H1 (cell line): ENCODE results near the gene FIP1L1. TPM values are rescaled to one million over a fixed set of nuclear protein-coding genes. Genes with fewer than 3 reads are reported as not detected.

Source experiments
- CTCF ChIA-PET: fragments of 300-600 bp; sonication (Branson Sonifier 250); formaldehyde crosslinking; loops from one replicate; lab custom pipeline; 2021; ENCODE audit not compliant: partially characterized antibody; lab: Charles Lee
- POLR2A ChIA-PET: fragments of 300-600 bp; sonication (Branson Sonifier 250); formaldehyde crosslinking; loops from one replicate; lab custom pipeline; 2021; ENCODE audit warnings: inconsistent platforms; ENCODE audit not compliant: partially characterized antibody; lab: Charles Lee
- DNase-seq, 2 experiments: peaks; one replicate each; pipeline versions ENCODE4 v3.0.0 to v3.0.0-alpha.2; 2010 to 2022; ENCODE audit warnings: low spot score in 2 of 2, low read depth in 1 of 2, mixed read lengths in 1 of 2
- FAIRE-seq: peaks from 2 replicates; lab custom pipeline; 2011; peaks lifted over from hg19 to GRCh38; lab: Jason Lieb, UNC
- H2AFZ ChIP-seq: 2 replicates; pipeline ENCODE4 v1.8.1; 2012; ENCODE audit warnings: low read length, inconsistent platforms
- H2AK5ac ChIP-seq: 2 replicates; pipeline ENCODE4 v1.6.1; 2013; ENCODE audit warnings: low read depth, low read length
- H2BK120ac ChIP-seq: replicated peaks from 2 replicates; pipeline ENCODE3; 2013; ENCODE audit warnings: low read depth, low read length, inconsistent platforms
- H2BK12ac ChIP-seq: 2 replicates; pipeline ENCODE4 v1.6.1; 2013; ENCODE audit warnings: low read depth, low read length
- H2BK15ac ChIP-seq: 2 replicates; pipeline ENCODE4 v1.6.1; 2013; ENCODE audit warnings: low read length
- H2BK20ac ChIP-seq: 2 replicates; pipeline ENCODE4 v1.6.1; 2013; ENCODE audit warnings: low read length
- H2BK5ac ChIP-seq: 2 replicates; pipeline ENCODE4 v1.6.1; 2013; ENCODE audit warnings: low read depth, low read length
- H3K14ac ChIP-seq: 2 replicates; pipeline ENCODE4 v1.6.1; 2013; ENCODE audit warnings: inconsistent platforms; ENCODE audit not compliant: insufficient read length
- H3K18ac ChIP-seq: 2 replicates; pipeline ENCODE4 v1.6.1; 2013; ENCODE audit warnings: low read length; ENCODE audit errors: extremely low read depth
- H3K23ac ChIP-seq: 2 replicates; pipeline ENCODE4 v1.6.1; 2013; ENCODE audit warnings: inconsistent platforms; ENCODE audit not compliant: insufficient read length
- H3K23me2 ChIP-seq: 2 replicates; pipeline ENCODE4 v1.6.1; 2013; ENCODE audit warnings: low read depth, low read length
- H3K27ac ChIP-seq: 2 replicates; pipeline ENCODE4 v1.6.1; 2011; ENCODE audit warnings: low read depth, low read length, inconsistent platforms
- H3K27me3 ChIP-seq, 4 experiments: replicated peaks in 1 of 4; 1 replicate in 1 of 4; 2 replicates in 3 of 4; pipeline versions ENCODE4 v1.6.1 to v1.8.1; 2011 to 2013; ENCODE audit warnings: low read length in 3 of 4, mild to moderate bottlenecking in 3 of 4, inconsistent platforms in 2 of 4, mixed read lengths in 2 of 4, moderate library complexity in 1 of 4; ENCODE audit not compliant: control insufficient read depth in 3 of 4, insufficient read depth in 3 of 4; ENCODE audit errors: extremely low read depth in 1 of 4
- H3K36me3 ChIP-seq, 4 experiments: 2 replicates each; pipeline versions ENCODE4 v1.6.1 to v1.8.1; 2011 to 2013; ENCODE audit warnings: mild to moderate bottlenecking in 4 of 4, low read length in 3 of 4, moderate library complexity in 2 of 4, control low read depth in 1 of 4, inconsistent platforms in 1 of 4; ENCODE audit not compliant: insufficient read depth in 4 of 4, control insufficient read depth in 2 of 4
- H3K4ac ChIP-seq: replicated peaks from 2 replicates; pipeline ENCODE3; 2013; ENCODE audit warnings: low read length, low read depth, mixed read lengths, inconsistent platforms; ENCODE audit not compliant: insufficient read length
- H3K4me1 ChIP-seq, 4 experiments: replicated peaks in 1 of 4; 1 replicate in 1 of 4; 2 replicates in 3 of 4; pipeline versions ENCODE4 v1.6.1 to v1.8.1; 2011 to 2013; ENCODE audit warnings: low read length in 3 of 4, inconsistent platforms in 2 of 4, mixed read lengths in 1 of 4; ENCODE audit not compliant: insufficient read depth in 4 of 4, control insufficient read depth in 3 of 4
- H3K4me2 ChIP-seq, 2 experiments: 2 replicates each; pipeline versions ENCODE4 v1.6.1 to v1.8.1; 2011 to 2013; ENCODE audit warnings: low read depth in 2 of 2, low read length in 2 of 2, control low read depth in 1 of 2, inconsistent platforms in 1 of 2, mild to moderate bottlenecking in 1 of 2; ENCODE audit not compliant: insufficient read depth in 1 of 2
- H3K4me3 ChIP-seq, 4 experiments: fragments of 200-600, 300-600 bp in 1 of 4; sonication (generic), shearing (Covaris generic), sonication (Bioruptor Twin) in 1 of 4; 2 replicates each; pipeline versions ENCODE4 v1.5.1 to v1.8.1; 2011 to 2016; ENCODE audit warnings: low read length in 4 of 4, low read depth in 3 of 4, control low read depth in 2 of 4, inconsistent platforms in 2 of 4, mild to moderate bottlenecking in 2 of 4, mixed read lengths in 1 of 4, moderate library complexity in 1 of 4; ENCODE audit not compliant: insufficient read depth in 2 of 4; ENCODE audit errors: extremely low read depth in 1 of 4
- H3K56ac ChIP-seq: replicated peaks from 2 replicates; pipeline ENCODE3; 2013; ENCODE audit warnings: low read depth, mild to moderate bottlenecking, mixed read lengths, low read length, inconsistent platforms; ENCODE audit not compliant: insufficient read length
- H3K79me1 ChIP-seq: 2 replicates; pipeline ENCODE4 v1.6.1; 2013; ENCODE audit warnings: low read depth, low read length, control low read depth
- H3K79me2 ChIP-seq, 2 experiments: 2 replicates each; pipeline versions ENCODE4 v1.6.1 to v1.8.1; 2012 to 2013; ENCODE audit warnings: low read length in 2 of 2, mild to moderate bottlenecking in 2 of 2, inconsistent platforms in 1 of 2; ENCODE audit not compliant: insufficient read depth in 2 of 2, control insufficient read depth in 1 of 2
- H3K9ac ChIP-seq, 4 experiments: replicated peaks in 1 of 4; 1 replicate in 1 of 4; 2 replicates in 3 of 4; pipeline versions ENCODE4 v1.6.1 to v1.8.1; 2011 to 2013; ENCODE audit warnings: low read depth in 3 of 4, low read length in 3 of 4, control low read depth in 2 of 4, mild to moderate bottlenecking in 2 of 4, moderate library complexity in 2 of 4, inconsistent platforms in 1 of 4; ENCODE audit errors: extremely low read depth in 1 of 4
- H3K9me3 ChIP-seq, 2 experiments: 2 replicates each; pipeline versions ENCODE4 v1.6.1 to v1.8.1; 2012 to 2013; ENCODE audit warnings: mild to moderate bottlenecking in 2 of 2, moderate library complexity in 2 of 2, control low read depth in 1 of 2, inconsistent platforms in 1 of 2, low read depth in 1 of 2, low read length in 1 of 2, mixed read lengths in 1 of 2; ENCODE audit not compliant: insufficient read depth in 2 of 2
- H4K20me1 ChIP-seq, 2 experiments: replicated peaks in 1 of 2; 2 replicates each; pipeline versions ENCODE3 to v1.8.1; 2011 to 2013; ENCODE audit warnings: inconsistent platforms in 2 of 2, low read length in 2 of 2, mild to moderate bottlenecking in 1 of 2; ENCODE audit not compliant: insufficient read depth in 2 of 2, control insufficient read depth in 1 of 2
- H4K5ac ChIP-seq: 2 replicates; pipeline ENCODE4 v1.6.1; 2013; ENCODE audit warnings: low read length, low read depth, mixed read lengths, inconsistent platforms; ENCODE audit not compliant: insufficient read length
- H4K8ac ChIP-seq: 2 replicates; pipeline ENCODE4 v1.8.0; 2013; ENCODE audit warnings: mild to moderate bottlenecking, moderate library complexity, low read length, inconsistent platforms; ENCODE audit not compliant: insufficient read depth; ENCODE audit errors: extremely low read depth
- H4K91ac ChIP-seq: replicated peaks from 2 replicates; pipeline ENCODE3; 2013; ENCODE audit warnings: low read length, mixed read lengths, inconsistent platforms; ENCODE audit not compliant: insufficient read length
- ATF2 ChIP-seq: IDR thresholded peaks from 2 replicates; pipeline ENCODE4 v1.6.1; 2012; ENCODE audit warnings: low read length, inconsistent platforms
- ATF3 ChIP-seq: IDR thresholded peaks from 2 replicates; pipeline ENCODE4 v1.6.1; 2011; ENCODE audit warnings: low read depth, mild to moderate bottlenecking, low read length; ENCODE audit not compliant: insufficient read depth
- CBX8 ChIP-seq: fragments of 300-800, 300-1000 bp; sonication (generic); IDR thresholded peaks from 2 replicates; pipeline ENCODE4 v1.7.1; 2016; ENCODE audit warnings: low read depth, low read length, borderline replicate concordance
- EZH2 ChIP-seq: fragments of 200-600 bp; sonication (generic); IDR thresholded peaks from 2 replicates; pipeline ENCODE4 v1.7.1; 2012; ENCODE audit warnings: low read depth, mild to moderate bottlenecking, moderate library complexity, low read length, inconsistent platforms; ENCODE audit not compliant: severe bottlenecking
- GABPA ChIP-seq: IDR thresholded peaks from 2 replicates; pipeline ENCODE4 v1.6.1; 2011; ENCODE audit warnings: mild to moderate bottlenecking, low read length, moderate library complexity, borderline replicate concordance; ENCODE audit not compliant: insufficient read depth
- KDM1A ChIP-seq: fragments of 200-600, 300-600 bp; sonication (generic); IDR thresholded peaks from 2 replicates; pipeline ENCODE4 v1.7.1; 2016; ENCODE audit warnings: mild to moderate bottlenecking, low read length, borderline replicate concordance
- RAD21 ChIP-seq, 2 experiments: IDR thresholded peaks in 1 of 2; conservative IDR thresholded peaks in 1 of 2; 2 replicates each; pipeline ENCODE4 v1.6.1; 2011; ENCODE audit warnings: low read depth in 2 of 2, low read length in 2 of 2, improper control_type of control experiment in 1 of 2, inconsistent platforms in 1 of 2, mild to moderate bottlenecking in 1 of 2, moderate library complexity in 1 of 2
- SP2 ChIP-seq: IDR thresholded peaks from 2 replicates; pipeline ENCODE4 v1.6.1; 2012; ENCODE audit warnings: mild to moderate bottlenecking, low read length, inconsistent platforms
- TAF7 ChIP-seq: optimal IDR thresholded peaks from 2 replicates; pipeline ENCODE3; 2011; ENCODE audit warnings: low read depth, mild to moderate bottlenecking, inconsistent platforms, low read length, moderate library complexity, borderline replicate concordance
- ZNF274 ChIP-seq: IDR thresholded peaks from 2 replicates; pipeline ENCODE4 v1.7.0; 2012; ENCODE audit warnings: low read length, borderline replicate concordance; ENCODE audit errors: extremely low read depth
- WGBS, 2 experiments: shearing (Covaris generic) in 1 of 2; methylation state at CpG; one replicate each; pipeline versions ENCODE4 v1.1.6 to v1.1.7; 2013 to 2015; ENCODE audit warnings: low lambda C conversion rate in 2 of 2, mixed read lengths in 2 of 2, inconsistent platforms in 1 of 2, low coverage in 1 of 2, missing lambda C conversion rate in 1 of 2; ENCODE audit not compliant: insufficient replicate concordance in 2 of 2, insufficient coverage in 1 of 2, insufficient read length in 1 of 2; ENCODE audit errors: extremely low coverage in 1 of 2, missing lambda C conversion rate in 1 of 2; 5-methylcytosine and 5-hydroxymethylcytosine counted together
- polyA plus RNA-seq, 7 experiments: library from polyadenylated mRNA; depleted of rRNA in 3 of 7; stranded (reverse) in 5 of 7; unstranded in 2 of 7; fragments of >200 nt in 5 of 7; fragments of 200-250 nt in 2 of 7; gene quantifications; 1 replicate in 5 of 7; 2 replicates in 1 of 7; 4 replicates in 1 of 7; pipeline versions ENCODE4 v1.2.1 to v1.2.3, GENCODE V29; 2011 to 2013; ENCODE audit warnings: missing spikeins in 2 of 7, mixed read lengths in 2 of 7
- total RNA-seq: library from RNA; stranded (reverse); fragmentation: NEBNext Ultra II Directional; extraction: Animal tissue kit (Norgen Biotek cat#: 25700); gene quantifications from 2 replicates; pipeline ENCODE4 v1.2.1, GENCODE V29; 2021

The FIP1L1 gene
- total and polyA plus RNA-seq, 2 of the 8 experiments (the other 6 are each of a cell fraction or from before 2014, with no cell fraction given), result 19.5 to 53.7 TPM

DNA sequence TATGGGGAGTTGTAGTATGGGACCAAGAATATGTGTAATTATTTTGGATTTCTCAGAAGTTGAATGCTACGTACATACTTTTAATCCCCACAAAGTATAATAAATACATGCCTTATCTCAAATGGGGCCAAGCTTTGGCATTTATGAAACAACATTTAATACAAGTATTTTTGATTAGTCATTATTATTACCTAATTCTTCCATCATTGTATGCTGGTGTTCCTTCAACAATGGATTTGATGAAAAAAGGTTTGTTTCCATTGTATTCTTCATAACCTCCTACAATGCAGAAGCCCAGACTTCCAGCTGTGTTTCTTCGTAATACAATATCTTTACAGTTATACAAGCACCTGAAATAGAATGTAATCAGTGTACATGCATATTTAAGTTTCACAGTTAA lies 83.8 kb downstream of the FIP1L1 start:
- ChIA-PET POLR2A (no interaction called here), CTCF (no interaction called here)
- Histone ChIP-seq H3K27me3 (no peaks in the 10 kb centered on the region), H3K36me3 (peaks cover 0 to 45% (median 11%) of the 10 kb centered on the region in 4 experiments; a peak in 4 of 8 replicates), H2BK20ac (no peak overlapping the region), H2BK120ac (no peak overlapping the region), H3K4me1 (no peaks in the 10 kb centered on the region), H2AK5ac (no peak overlapping the region), H3K9ac (no peak overlapping the region), H2BK12ac (no peak overlapping the region), H4K8ac (no peak overlapping the region), H4K20me1 (no peaks in the 10 kb centered on the region), H3K4me2 (no peak overlapping the region), H4K91ac (no peak overlapping the region), H3K27ac (no peak overlapping the region), H2BK5ac (no peak overlapping the region), H3K23ac (no peak overlapping the region), H2BK15ac (no peak overlapping the region), H3K9me3 (peaks cover 2 to 4% of the 10 kb centered on the region in 2 experiments; a peak in 2 of 4 replicates), H3K79me2 (no peaks in the 10 kb centered on the region), H2AFZ (no peak overlapping the region), H3K23me2 (no peaks in the 10 kb centered on the region), H3K79me1 (no peaks in the 10 kb centered on the region), H3K18ac (no peak overlapping the region), H3K4me3 (no peak overlapping the region), H4K5ac (no peak overlapping the region), H3K4ac (no peak overlapping the region), H3K14ac (no peak overlapping the region), H3K56ac (no peak overlapping the region)
- WGBS, 2 experiments, result 93% methylated on average over 2 of the region's 2 CpGs; no CpG with 5 or more reads in 1 of the 2 experiments
- DNase-seq (no peak), FAIRE-seq (no peak)
- TF ChIP-seq RAD21 (IDR thresholded peaks at IDR 0.05 in 1 of 2, conservative IDR thresholded peaks at IDR 0.05 in 1 of 2; ENCODE audit: low read depth in 2 of 2, low read length in 2 of 2) (no peak), CBX8 (no peak), SP2 (no peak), ATF3 (no peak), ZNF274 (no peak), EZH2 (no peak), KDM1A (no peak), TAF7 (no peak), GABPA (no peak), ATF2 (no peak)
